Upper lobe of left lung (tissue), 6 donors: ENCODE measurements around the gene ATP6V0E2. TPM values are rescaled to one million over a fixed set of nuclear protein-coding genes. Genes with fewer than 3 reads are reported as not detected.

ENCODE experiments used
- ATAC-seq, 2 donors: fragments of 200-7000 bp; cut with Tn5 transposase; one replicate each; pipeline ENCODE4 v1.9.1; 2022; ENCODE audit warnings: mild to moderate bottlenecking in 2 of 2, moderate library complexity in 2 of 2; ENCODE audit not compliant: low FRiP score in 2 of 2
- DNase-seq, 2 donors: peaks; one replicate each; pipeline ENCODE4 v3.0.0-alpha.2; 2019 to 2020
- H3K27ac ChIP-seq, 4 donors: fragments of 200-600 bp; sonication (generic); one replicate each; pipeline ENCODE4 v1.5.1; 2016 to 2019
- H3K27me3 ChIP-seq, 4 donors: fragments of 200-600 bp; sonication (generic); one replicate each; pipeline ENCODE4 v1.5.1; 2017 to 2019
- H3K36me3 ChIP-seq, 4 donors: fragments of 200-600 bp; sonication (generic); one replicate each; pipeline ENCODE4 v1.5.1; 2016 to 2019
- H3K4me1 ChIP-seq, 4 donors: fragments of 200-600 bp; sonication (generic); one replicate each; pipeline ENCODE4 v1.5.1; 2018 to 2019
- H3K4me3 ChIP-seq, 4 donors: fragments of 200-600 bp; sonication (generic); one replicate each; pipeline ENCODE4 v1.5.1; 2017 to 2019; ENCODE audit warnings: mild to moderate bottlenecking in 2 of 4, moderate library complexity in 1 of 4
- H3K9me3 ChIP-seq, 4 donors: fragments of 200-600 bp; sonication (generic); one replicate each; pipeline ENCODE4 v1.5.1; 2018 to 2019
- EP300 ChIP-seq, 4 donors: sonication (generic); formaldehyde crosslinking; IDR thresholded peaks; one replicate each; pipeline ENCODE4 v1.5.1; 2017; ENCODE audit warnings: antibody characterized with exemption in 4 of 4, control low read depth in 2 of 4
- POLR2A ChIP-seq, 4 donors: fragments of 450-650 bp; IDR thresholded peaks; one replicate each; pipeline ENCODE4 v1.5.1; 2016 to 2017; ENCODE audit warnings: antibody characterized with exemption in 4 of 4, mild to moderate bottlenecking in 2 of 4
- POLR2AphosphoS5 ChIP-seq, 2 donors: sonication (generic); formaldehyde crosslinking; IDR thresholded peaks; one replicate each; pipeline ENCODE4 v1.5.1; 2017; ENCODE audit warnings: antibody characterized with exemption in 2 of 2
- WGBS, 2 donors: methylation state at CpG; one replicate each; pipeline ENCODE4 v1.1.5; 2017 to 2018; 5-methylcytosine and 5-hydroxymethylcytosine counted together
- total RNA-seq, 6 donors: library from RNA; depleted of rRNA in 4 of 6; stranded (reverse); fragments of >200 nt in 4 of 6; gene quantifications; one replicate each; pipeline versions ENCODE4 v1.1.0 to v1.2.1, GENCODE V29; 2016 to 2021
- TF ChIP-seq, protein P1 (sequence below), 6 experiments: fragments of 450-650 bp in 4 of 6; fragments of 200-600 bp in 2 of 6; sonication (generic) in 2 of 6; IDR thresholded peaks; one replicate each; pipeline ENCODE4 v1.5.1; 2016 to 2019; ENCODE audit warnings: antibody characterized with exemption in 6 of 6
- donor health status: DM: no; HTN: no; CAD: no; lungs with moderate emphysema.
- donor health status: DM: no; HTN: yes; CAD: no; lungs with severe emphysema.

The ATP6V0E2 gene
- total RNA-seq, 6 donors from 2014 or later: 5.2 to 34.1 (median 25.2) TPM

DNA sequence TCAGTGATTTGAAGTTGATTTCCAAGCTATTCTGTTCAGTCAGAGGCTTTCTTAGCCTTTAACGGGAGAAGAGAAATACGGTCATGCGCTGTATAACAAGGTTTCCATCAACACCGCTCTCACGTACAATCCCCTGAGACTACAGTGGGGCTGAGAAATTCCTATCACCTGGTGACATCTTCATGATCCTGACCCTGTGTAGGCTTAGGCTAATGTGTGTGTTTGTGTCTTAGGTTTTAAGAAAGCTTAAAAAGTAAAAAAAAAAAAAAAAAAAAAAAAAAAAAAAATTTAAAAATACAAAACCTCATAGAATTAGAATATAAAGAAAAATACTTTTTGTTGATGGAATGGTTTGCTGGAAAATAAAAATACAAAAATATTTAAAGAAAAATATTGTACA is 33.8 kb upstream of the ATP6V0E2 start:
- H3K27ac ChIP-seq: no peak overlapping the region
- DNase-seq: no peak
- 90 to 96% methylated on average over 5 of the region's 5 CpGs for WGBS, 2 donors
- ATAC-seq: no peak
- no peaks in the 10 kb centered on the region for H3K9me3 ChIP-seq
- H3K4me3 ChIP-seq: no peak overlapping the region
- H3K27me3 ChIP-seq: no peaks in the 10 kb centered on the region
- no peaks in the 10 kb centered on the region for H3K36me3 ChIP-seq
- H3K4me1 ChIP-seq: peaks cover 5 to 17% (median 11%) of the 10 kb centered on the region in 4 donors
- TF ChIP-seq EP300 (IDR thresholded peaks at IDR 0.05) (no peak), POLR2A (IDR thresholded peaks at IDR 0.05) (no peak), POLR2AphosphoS5 (IDR thresholded peaks at IDR 0.05) (no peak)
- TF ChIP-seq, protein P1, sequence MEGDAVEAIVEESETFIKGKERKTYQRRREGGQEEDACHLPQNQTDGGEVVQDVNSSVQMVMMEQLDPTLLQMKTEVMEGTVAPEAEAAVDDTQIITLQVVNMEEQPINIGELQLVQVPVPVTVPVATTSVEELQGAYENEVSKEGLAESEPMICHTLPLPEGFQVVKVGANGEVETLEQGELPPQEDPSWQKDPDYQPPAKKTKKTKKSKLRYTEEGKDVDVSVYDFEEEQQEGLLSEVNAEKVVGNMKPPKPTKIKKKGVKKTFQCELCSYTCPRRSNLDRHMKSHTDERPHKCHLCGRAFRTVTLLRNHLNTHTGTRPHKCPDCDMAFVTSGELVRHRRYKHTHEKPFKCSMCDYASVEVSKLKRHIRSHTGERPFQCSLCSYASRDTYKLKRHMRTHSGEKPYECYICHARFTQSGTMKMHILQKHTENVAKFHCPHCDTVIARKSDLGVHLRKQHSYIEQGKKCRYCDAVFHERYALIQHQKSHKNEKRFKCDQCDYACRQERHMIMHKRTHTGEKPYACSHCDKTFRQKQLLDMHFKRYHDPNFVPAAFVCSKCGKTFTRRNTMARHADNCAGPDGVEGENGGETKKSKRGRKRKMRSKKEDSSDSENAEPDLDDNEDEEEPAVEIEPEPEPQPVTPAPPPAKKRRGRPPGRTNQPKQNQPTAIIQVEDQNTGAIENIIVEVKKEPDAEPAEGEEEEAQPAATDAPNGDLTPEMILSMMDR (IDR thresholded peaks at IDR 0.05): no peak

DNA sequence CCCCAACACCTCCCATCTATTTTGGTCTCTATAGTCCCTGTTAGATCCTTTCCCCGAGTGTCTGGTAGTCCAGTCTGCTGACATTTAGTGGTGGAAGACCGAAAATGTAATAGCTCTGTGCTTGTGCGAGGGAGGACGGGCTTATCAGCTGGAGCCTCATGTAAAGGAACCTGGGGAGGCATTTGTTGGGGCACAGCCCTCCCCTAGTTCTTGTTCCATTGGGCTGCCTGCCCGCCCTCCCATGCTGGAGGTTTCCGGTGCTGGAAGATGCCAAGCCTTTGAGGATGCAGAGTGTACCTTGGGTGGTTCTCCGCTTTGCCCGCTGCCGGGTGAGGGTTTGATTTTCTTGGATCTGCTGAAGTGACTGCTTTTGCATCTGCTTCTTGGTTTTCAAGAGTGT is 30.2 kb upstream of the ATP6V0E2 start:
- H3K27me3 ChIP-seq: no peaks in the 10 kb centered on the region
- H3K36me3 ChIP-seq: peaks cover 0 to 13% (median 6%) of the 10 kb centered on the region in 4 donors
- WGBS, 2 donors: 95 to 97% methylated on average over 9 of the region's 9 CpGs
- ATAC-seq: no peak
- no peak for DNase-seq
- no peaks in the 10 kb centered on the region for H3K9me3 ChIP-seq
- no peak overlapping the region for H3K4me3 ChIP-seq
- no peak overlapping the region for H3K27ac ChIP-seq
- TF ChIP-seq EP300 (IDR thresholded peaks at IDR 0.05) (no peak), POLR2A (IDR thresholded peaks at IDR 0.05) (no peak), POLR2AphosphoS5 (IDR thresholded peaks at IDR 0.05) (no peak)
- TF ChIP-seq, protein P1 (IDR thresholded peaks at IDR 0.05): no peak
- peaks cover 5 to 11% (median 9%) of the 10 kb centered on the region in 4 donors for H3K4me1 ChIP-seq

DNA sequence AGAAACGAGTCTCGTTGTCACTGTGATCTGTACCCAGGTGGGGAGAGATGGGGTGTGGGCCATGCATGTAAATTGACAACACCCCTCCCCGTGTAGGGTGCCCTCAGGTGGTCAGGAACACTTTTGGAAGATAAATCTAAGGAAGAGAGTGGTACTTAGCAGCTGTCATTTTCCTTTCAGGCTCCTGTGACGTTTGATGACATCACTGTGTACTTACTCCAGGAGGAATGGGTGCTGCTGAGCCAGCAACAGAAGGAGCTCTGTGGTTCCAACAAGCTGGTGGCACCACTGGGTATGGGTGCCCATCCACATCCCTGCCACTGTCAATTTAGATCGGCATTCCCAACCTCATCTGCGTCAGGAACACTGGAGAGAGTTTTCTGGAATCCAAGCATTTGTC is 29.3 kb upstream of the ATP6V0E2 start:
- no peak overlapping the region for H3K27ac ChIP-seq
- no peaks in the 10 kb centered on the region for H3K27me3 ChIP-seq
- no peaks in the 10 kb centered on the region for H3K9me3 ChIP-seq
- DNase-seq: no peak
- no peak for ATAC-seq
- H3K36me3 ChIP-seq: peaks cover 0 to 20% (median 6%) of the 10 kb centered on the region in 4 donors
- TF ChIP-seq, protein P1 (IDR thresholded peaks at IDR 0.05): no peak
- TF ChIP-seq POLR2AphosphoS5 (IDR thresholded peaks at IDR 0.05): no peak
- TF ChIP-seq EP300 (IDR thresholded peaks at IDR 0.05): no peak
- TF ChIP-seq POLR2A (IDR thresholded peaks at IDR 0.05): no peak
- peaks cover 0 to 4% (median 3%) of the 10 kb centered on the region in 4 donors for H3K4me1 ChIP-seq
- H3K4me3 ChIP-seq: no peak overlapping the region
- 67 to 68% methylated on average over 6 of the region's 6 CpGs for WGBS, 2 donors

DNA sequence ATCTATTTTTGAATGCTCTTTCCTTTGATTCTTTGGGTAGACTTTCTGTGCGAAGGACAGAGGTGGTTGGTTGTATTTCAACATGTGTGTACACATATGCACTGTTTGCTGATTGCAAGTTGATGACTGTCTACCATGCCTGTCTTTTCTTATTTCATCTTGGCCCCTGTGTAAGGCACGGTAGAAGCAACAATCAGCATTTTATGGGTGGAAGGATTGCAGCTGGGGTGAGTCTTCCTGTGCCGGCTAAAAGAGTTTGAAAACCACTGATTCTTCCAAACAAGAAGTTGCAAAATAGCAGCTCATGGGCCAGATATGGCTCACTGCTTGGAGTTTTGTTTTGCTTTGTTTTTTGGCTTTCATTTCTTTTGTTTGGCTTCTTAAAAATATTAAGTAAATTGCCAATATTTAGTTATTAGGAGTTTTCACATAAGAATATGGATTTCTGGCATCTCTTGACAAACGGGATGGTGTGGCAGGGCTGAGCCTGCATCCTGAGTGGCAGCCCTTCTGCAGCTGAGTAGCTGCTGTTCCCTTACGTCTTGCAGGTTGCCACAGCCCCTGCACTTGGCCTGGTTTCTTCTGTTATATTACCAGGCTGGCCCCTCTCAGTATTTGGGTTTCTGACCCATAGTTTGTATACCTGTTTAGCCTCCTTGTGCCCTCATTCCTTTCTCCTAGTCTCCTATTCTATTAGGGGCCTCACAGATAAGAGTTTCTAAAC is 28.4 kb upstream of the ATP6V0E2 start:
- TF ChIP-seq, protein P1 (IDR thresholded peaks at IDR 0.05): no peak
- Histone ChIP-seq H3K27ac (no peak overlapping the region), H3K4me3 (no peak overlapping the region), H3K27me3 (no peaks in the 10 kb centered on the region), H3K9me3 (no peaks in the 10 kb centered on the region), H3K36me3 (peaks cover 0 to 29% (median 6%) of the 10 kb centered on the region in 4 donors), H3K4me1 (no peaks in the 10 kb centered on the region)
- ATAC-seq (no peak), DNase-seq (no peak)
- 66 to 68% methylated on average over 5 of the region's 5 CpGs for WGBS, 2 donors

DNA sequence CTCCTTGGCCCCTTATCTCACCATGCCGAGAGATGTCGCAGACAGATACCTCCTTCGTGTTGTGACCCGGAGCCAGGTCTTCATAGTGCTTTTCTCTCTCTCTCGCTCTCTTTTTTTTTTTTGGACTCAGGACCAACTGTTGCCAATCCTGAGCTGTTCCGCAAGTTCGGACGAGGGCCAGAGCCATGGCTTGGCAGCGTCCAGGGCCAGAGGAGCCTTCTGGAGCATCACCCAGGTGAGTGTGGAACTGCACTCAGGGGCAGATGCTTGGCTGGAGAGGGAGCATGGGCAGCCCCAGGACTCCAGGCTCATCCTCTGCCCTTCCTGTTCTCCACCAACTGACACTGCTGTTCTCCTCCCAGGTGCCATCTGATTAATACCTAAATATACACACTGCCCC is 27.7 kb upstream of the ATP6V0E2 start:
- ATAC-seq (no peak), DNase-seq (no peak)
- Histone ChIP-seq H3K36me3 (peaks cover 0 to 29% (median 6%) of the 10 kb centered on the region in 4 donors), H3K27me3 (no peaks in the 10 kb centered on the region), H3K4me3 (no peak overlapping the region), H3K4me1 (no peaks in the 10 kb centered on the region), H3K9me3 (no peaks in the 10 kb centered on the region), H3K27ac (no peak overlapping the region)
- TF ChIP-seq, protein P1 (IDR thresholded peaks at IDR 0.05): no peak
- no peak for TF ChIP-seq EP300 (IDR thresholded peaks at IDR 0.05)
- no peak for TF ChIP-seq POLR2A (IDR thresholded peaks at IDR 0.05)
- TF ChIP-seq POLR2AphosphoS5 (IDR thresholded peaks at IDR 0.05): no peak
- 86 to 95% methylated on average over 8 to 9 of the region's 9 CpGs for WGBS, 2 donors
